Activated naive CD4-positive, alpha-beta T cell (primary cell): Measurements from ENCODE around the gene NACAD.

ENCODE experiments used
- DNase-seq, 4 experiments: peaks; one replicate each; lab custom pipeline; 2025; lab: John Stamatoyannopoulos, UW

Gene NACAD

DNA sequence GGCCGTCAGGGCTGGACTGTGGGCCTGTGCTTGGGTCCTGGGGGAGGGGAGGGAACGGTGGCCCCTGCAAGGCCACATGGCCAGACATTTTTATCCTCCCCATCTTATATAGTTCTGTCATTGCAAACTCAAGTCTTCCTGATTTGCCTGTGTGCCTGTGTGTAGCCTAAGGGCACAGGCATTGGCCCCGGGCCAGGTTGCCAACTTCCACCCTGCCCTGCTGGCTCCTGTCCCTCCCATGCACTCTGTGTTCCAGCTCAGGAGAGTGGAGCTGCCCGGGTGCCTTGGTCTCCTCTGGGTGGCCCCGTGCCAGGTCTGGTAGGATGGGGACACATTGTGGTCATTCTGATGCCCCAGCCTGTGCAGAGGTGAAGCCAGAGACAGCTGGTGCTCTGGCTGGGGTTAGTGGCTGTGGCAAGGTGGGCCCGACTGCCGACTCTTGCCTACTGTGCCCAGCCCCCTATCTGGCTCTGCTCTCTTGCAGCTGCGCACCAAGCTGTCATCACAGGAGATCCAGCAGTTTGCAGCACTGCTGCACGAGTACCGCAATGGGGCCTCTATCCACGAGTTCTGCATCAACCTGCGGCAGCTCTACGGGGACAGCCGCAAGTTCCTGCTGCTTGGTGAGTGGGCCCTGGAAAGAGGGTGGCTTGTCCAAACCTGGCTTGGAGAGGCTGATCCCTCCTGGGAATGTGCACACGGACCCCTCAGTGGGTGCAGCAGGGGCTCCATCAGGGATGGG, 14.8 kb downstream of the NACAD start:
- DNase-seq, result no peak

GRCh38 chr7:45073031-45073785, 15.6 kb downstream of the NACAD start:
- DNase-seq, result no peak

- DNase-seq, result no peak
These were observed 16.4 kb downstream of the NACAD start for GRCh38 chr7:45072131-45073030.

- DNase-seq, result no peak
These were observed 17.2 kb downstream of the NACAD start for GRCh38 chr7:45071528-45071927.

GRCh38 chr7:45070254-45070642, 18.5 kb downstream of the NACAD start:
- no peak for DNase-seq

- DNase-seq, result no peak
These were observed 19.1 kb downstream of the NACAD start for GRCh38 chr7:45069444-45070253.

DNA sequence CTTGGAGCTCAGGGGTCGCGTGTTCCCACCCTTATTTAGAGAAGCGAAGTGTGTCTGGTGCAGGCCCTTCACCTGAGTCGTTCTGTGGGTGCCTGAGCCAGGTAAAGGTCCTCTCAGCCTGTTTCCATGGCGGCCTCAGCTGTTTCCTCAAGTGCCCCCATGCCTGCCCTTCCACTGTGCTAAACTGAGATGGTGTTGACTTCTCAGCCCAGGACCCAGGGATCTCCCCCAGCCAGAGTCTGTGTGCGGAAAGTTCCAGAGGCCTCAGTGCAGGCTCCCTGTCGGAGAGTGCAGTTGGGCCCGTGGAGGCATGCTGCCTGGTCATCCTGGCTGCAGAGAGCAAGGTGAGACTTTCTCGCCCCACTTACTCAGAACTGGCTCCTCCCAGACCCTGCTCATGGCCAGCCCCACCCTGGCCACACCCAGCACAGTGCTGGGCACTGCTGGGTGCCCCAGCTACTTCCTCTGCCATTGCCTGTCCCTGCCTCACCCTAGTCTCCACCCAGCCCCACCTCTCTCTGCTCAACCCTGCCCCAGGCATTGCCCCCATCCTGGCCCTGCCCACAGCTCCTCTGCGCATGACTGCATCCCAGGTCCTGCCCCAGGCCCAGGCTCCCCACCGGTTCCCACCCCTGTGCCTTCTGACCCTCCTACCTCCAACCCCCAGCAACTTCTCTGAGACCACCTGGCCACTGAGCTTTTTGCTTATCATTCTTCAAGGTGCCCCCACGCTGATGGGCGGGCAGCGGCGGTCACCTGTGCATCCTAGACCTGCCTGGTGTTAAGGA, 20.3 kb downstream of the NACAD start:
- DNase-seq, result no peak

GRCh38 chr7:45067582-45067981, 21.2 kb downstream of the NACAD start:
- no peak for DNase-seq

DNA sequence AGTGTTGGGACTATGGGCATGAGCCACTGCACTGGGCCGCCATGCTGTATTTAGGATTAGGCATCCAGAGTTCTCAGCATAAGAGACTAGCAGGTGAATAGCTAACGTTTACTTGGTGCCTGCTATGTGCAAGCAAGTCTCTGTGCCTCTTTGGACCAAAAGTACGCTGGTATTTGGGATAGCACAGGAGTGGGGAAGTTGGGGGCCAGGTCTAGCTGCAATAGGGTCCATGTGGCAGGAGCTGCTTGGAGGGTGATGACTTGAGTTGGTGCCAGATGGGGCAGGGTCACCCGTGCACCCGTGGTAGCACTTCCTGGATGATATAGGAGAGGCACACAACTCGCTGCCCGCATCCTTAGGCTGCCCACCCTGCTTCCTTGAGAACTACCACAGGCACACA, 22.4 kb downstream of the NACAD start:
- no peak for DNase-seq

DNA sequence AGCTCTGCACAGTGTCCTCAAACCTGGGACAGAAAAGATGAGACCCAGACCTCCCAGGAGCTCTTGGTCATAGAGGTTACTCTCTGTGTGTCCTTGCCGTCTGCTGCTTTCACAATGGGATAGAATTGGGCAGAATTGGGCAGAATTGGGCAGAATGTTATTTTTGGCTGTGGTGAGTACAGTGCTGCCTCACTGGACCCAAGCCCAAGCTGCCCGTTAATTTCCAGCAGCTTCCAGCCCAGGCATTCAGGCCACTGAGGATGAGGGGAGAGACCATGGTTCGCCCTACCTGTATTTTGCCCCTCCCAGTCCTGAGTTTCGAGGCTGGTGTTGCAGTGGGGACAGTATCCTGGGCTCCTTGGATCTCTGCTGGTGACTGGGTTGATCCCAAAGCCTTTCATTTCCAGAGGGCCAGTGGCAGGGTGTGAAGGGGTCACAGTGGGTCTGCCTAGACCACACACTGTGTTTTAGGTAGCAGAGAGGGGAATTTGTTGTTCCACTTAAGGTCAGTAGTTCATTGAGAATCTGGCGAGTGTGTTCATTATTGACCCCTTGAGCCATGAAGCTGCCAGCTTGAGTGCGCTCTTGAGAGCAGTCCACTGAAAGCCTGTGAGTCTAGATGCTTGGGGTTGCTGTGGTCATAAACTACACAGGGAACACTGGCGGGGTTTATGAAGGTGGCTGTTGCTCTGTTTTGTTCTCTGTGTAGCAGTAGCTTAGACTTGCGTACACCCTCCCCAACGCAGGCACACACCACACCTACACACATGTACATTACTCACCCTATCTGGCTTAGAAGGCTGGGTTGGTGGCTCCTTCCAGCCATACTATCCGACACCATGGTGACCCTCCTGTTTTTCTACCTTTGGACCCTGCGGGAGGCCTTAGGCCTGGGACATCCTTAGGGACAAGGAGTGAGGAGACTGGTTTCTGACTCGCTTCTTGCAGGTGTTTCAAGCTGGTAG, 23.5 kb downstream of the NACAD start:
- no peak for DNase-seq

GRCh38 chr7:45064047-45064725, 24.6 kb downstream of the NACAD start:
- DNase-seq, result no peak

- no peak for DNase-seq
These were observed 26.9 kb downstream of the NACAD start for GRCh38 chr7:45061806-45062425.

GRCh38 chr7:45061352-45061751, 27.4 kb downstream of the NACAD start:
- no peak for DNase-seq

DNA sequence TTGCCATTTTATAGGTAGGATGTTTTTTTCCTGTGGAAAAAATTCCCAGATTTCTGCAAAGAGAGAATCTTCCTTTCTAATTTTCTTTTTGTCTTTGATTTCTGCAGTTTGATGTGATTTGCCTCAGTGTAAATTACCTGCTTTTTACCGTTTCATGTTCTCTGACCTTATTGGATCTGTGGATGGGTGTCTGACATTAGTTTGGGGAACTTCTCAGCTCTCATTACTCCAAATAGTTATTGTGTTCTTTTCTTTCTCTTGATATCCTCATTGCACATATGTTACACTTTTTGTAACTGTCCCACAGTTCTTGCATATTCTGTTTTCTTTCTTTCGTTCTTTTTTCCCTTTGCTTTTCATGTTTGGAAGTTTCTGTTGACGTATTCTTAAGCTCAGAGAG, 28.5 kb downstream of the NACAD start:
- DNase-seq, result no peak

- no peak for DNase-seq
These were observed 30.9 kb downstream of the NACAD start for GRCh38 chr7:45057878-45058277.

DNA sequence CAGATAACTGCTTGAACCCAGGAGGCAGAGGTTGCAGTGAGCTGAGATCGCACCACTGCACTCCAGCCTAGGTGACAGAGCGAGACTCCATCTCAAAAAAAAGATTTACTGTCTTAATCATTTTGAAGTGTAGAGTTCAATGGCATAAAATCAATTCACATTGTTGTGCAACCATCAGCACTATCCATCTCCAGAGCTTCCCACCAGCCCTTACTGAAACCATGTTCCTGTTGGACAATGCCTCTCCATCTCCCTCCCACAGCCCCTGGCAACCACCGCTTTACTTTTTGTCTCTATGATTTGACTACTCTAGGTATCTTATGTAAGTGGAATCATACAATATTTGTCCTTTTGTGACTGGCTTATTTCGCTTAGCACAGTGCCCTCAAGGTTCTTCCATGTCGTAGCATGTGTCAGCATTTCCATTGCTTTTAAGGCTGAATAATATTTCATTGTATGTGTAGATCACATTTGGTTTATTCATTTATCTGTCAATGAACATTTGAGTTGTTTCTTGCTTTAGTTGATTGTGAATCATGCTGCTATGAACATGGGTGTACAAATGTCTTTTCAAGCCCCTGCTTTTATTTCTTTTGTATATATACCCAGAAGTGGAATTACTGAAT, 33.1 kb downstream of the NACAD start:
- DNase-seq, result no peak

GRCh38 chr7:45055016-45055415, 33.8 kb downstream of the NACAD start:
- DNase-seq, result no peak

GRCh38 chr7:45054442-45054841, 34.3 kb downstream of the NACAD start:
- no peak for DNase-seq
